GM12864 (cell line): ENCODE measurements around the gene IDH2.
"Not testable (repeated sequence)": the region's sequence is repeated elsewhere in the genome, so short reads cannot be mapped to it uniquely, and the experiment has no call there.

ENCODE experiments used
- DNase-seq: peaks from one replicate; pipeline ENCODE4 v3.0.0-alpha.2; 2011; ENCODE audit warnings: low read depth
- H3K4me3 ChIP-seq: 2 replicates; pipeline ENCODE4 v1.5.1; 2011; ENCODE audit warnings: mild to moderate bottlenecking, low read depth, low read length, control low read depth
- CTCF ChIP-seq: IDR thresholded peaks from 2 replicates; pipeline ENCODE4 v1.5.1; 2011; ENCODE audit warnings: low read depth, mild to moderate bottlenecking, moderate library complexity, low read length, control low read depth, inconsistent platforms; ENCODE audit errors: missing control alignments

Gene IDH2

GRCh38 chr15:90101969-90102890, at the start of gene IDH2:
Gene IDH2, minus strand, starts transcription at chr15:90102468. Its CDS starts 78 bp downstream, at chr15:90102390.
- TF ChIP-seq CTCF, result no peak
- no peak for DNase-seq
- peak within 1 kb of the TSS; percentile 84 for H3K4me3 ChIP-seq

- H3K4me3 ChIP-seq, DNase-seq: not testable (repeated sequence)
Observed at GRCh38 chr15:90150551-90150950, 48.3 kb upstream of the IDH2 start.

- no peak for TF ChIP-seq CTCF
- DNase-seq, result no peak
- H3K4me3 ChIP-seq, result no peak overlapping the region
Observed at GRCh38 chr15:90149609-90150340, 47.5 kb upstream of the IDH2 start.

- DNase-seq, H3K4me3 ChIP-seq: not testable (repeated sequence)
Observed at GRCh38 chr15:90146198-90146761, 44.0 kb upstream of the IDH2 start.

GRCh38 chr15:90145761-90146160, 43.5 kb upstream of the IDH2 start:
- DNase-seq, result no peak
- TF ChIP-seq CTCF, result no peak
- H3K4me3 ChIP-seq, result no peak overlapping the region

GRCh38 chr15:90145259-90145658, 43.0 kb upstream of the IDH2 start:
- no peak overlapping the region for H3K4me3 ChIP-seq
- TF ChIP-seq CTCF, result no peak
- DNase-seq, result no peak

GRCh38 chr15:90143166-90143655, 40.9 kb upstream of the IDH2 start:
- DNase-seq, result no peak
- peak; percentile 84 for TF ChIP-seq CTCF
- H3K4me3 ChIP-seq, result no peak overlapping the region
